Measurements from ENCODE around the gene CROCC.

CROCC gene

DNA sequence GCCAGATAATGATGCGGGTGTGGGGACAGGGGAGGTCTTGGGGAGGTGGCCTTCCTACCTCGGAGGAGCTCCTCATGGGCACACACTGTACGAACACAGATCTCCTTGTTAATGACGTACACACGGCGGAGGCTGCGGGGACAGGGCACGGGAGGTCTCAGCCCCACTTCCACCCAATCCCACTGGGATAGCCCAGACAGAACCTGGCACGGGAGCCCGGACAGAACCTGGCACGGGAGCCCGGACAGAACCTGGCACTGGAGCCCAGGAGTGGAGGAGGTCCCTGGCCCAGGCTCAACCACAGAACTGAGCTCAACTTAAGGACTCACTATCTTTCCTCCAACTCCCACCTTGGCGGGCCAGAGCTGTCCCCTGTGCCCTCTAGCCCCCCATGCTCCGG, 53.5 kb downstream of the CROCC start:
- no peak for TF ChIP-seq CTCF (conservative IDR thresholded peaks at IDR 0.05; ENCODE audit: control insufficient read depth, insufficient read depth, low read depth, low read length)
- DNase-seq (ENCODE audit: low read depth), result no peak
- H3K4me3 ChIP-seq (ENCODE audit: control insufficient read depth, low read depth, low read length), result no peak overlapping the region

DNA sequence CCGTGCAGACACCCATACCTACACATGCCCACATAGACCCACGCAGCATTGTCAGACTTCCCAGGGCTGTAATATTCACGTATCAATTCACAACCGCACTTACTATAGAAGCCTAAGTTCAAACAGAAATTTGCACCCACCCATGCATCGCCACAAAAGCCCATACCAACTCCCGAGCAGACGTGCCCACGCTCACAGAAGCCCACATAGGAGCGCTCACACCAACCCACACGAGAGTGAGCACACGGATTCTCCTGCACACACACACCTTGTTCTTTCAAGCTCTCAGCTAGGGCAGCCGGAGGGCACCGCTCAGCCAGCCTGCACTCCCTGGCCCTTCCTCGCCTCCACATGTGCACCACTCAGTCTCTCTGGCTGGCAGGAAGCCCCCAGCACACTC, 54.1 kb downstream of the CROCC start:
- no peak for DNase-seq (ENCODE audit: low read depth)
- no peak for TF ChIP-seq CTCF (conservative IDR thresholded peaks at IDR 0.05; ENCODE audit: control insufficient read depth, insufficient read depth, low read depth, low read length)
- no peak overlapping the region for H3K4me3 ChIP-seq (ENCODE audit: control insufficient read depth, low read depth, low read length)

- TF ChIP-seq CTCF (conservative IDR thresholded peaks at IDR 0.05; ENCODE audit: control insufficient read depth, insufficient read depth, low read depth, low read length), result no peak
- H3K4me3 ChIP-seq (ENCODE audit: control insufficient read depth, low read depth, low read length), result no peak overlapping the region
Observed at GRCh38 chr1:16976966-16977365, 55.2 kb downstream of the CROCC start.

GRCh38 chr1:16977377-16977776, 55.6 kb downstream of the CROCC start:
- TF ChIP-seq CTCF (conservative IDR thresholded peaks at IDR 0.05; ENCODE audit: control insufficient read depth, insufficient read depth, low read depth, low read length), result no peak
- H3K4me3 ChIP-seq (ENCODE audit: control insufficient read depth, low read depth, low read length), result no peak overlapping the region
- no peak for DNase-seq (ENCODE audit: low read depth)

More at GRCh38 chr1:16976966-16977365, 55.2 kb downstream of the CROCC start:
- DNase-seq (ENCODE audit: low read depth), result no peak

GRCh38 chr1:16978139-16978538, 56.4 kb downstream of the CROCC start:
- no peak overlapping the region for H3K4me3 ChIP-seq (ENCODE audit: control insufficient read depth, low read depth, low read length)
- DNase-seq (ENCODE audit: low read depth), result no peak
- TF ChIP-seq CTCF (conservative IDR thresholded peaks at IDR 0.05; ENCODE audit: control insufficient read depth, insufficient read depth, low read depth, low read length), result no peak

GRCh38 chr1:16978567-16979474, 57.1 kb downstream of the CROCC start:
- peak overlapping the region; percentile 70 for H3K4me3 ChIP-seq (ENCODE audit: control insufficient read depth, low read depth, low read length)
- peak; percentile 97 for DNase-seq (ENCODE audit: low read depth)
- no peak for TF ChIP-seq CTCF (conservative IDR thresholded peaks at IDR 0.05; ENCODE audit: control insufficient read depth, insufficient read depth, low read depth, low read length)

All from fibroblast of mammary gland (primary cell).